Fibroblast of skin of left quadriceps (primary cell): Measurements from ENCODE around the gene SUN5.

ENCODE experiments used
- DNase-seq, 2 experiments: peaks; one replicate each; pipeline ENCODE4 v3.0.0-alpha.2; 2013; ENCODE audit warnings: low read depth in 2 of 2

Gene SUN5

GRCh38 chr20:33026779-33027759 is 22.8 kb upstream of the SUN5 start:
- DNase-seq, result no peak

GRCh38 chr20:33026072-33026778 is 22.0 kb upstream of the SUN5 start:
- DNase-seq, result no peak

GRCh38 chr20:33025318-33025876 is 21.2 kb upstream of the SUN5 start:
- DNase-seq, result no peak

- no peak for DNase-seq
These were observed 20.5 kb upstream of the SUN5 start for GRCh38 chr20:33024609-33025317.

- no peak for DNase-seq
These were observed 20.0 kb upstream of the SUN5 start for GRCh38 chr20:33024243-33024560.

- DNase-seq, result no peak
These were observed 19.4 kb upstream of the SUN5 start for GRCh38 chr20:33023439-33024242.

GRCh38 chr20:33022694-33023438 is 18.6 kb upstream of the SUN5 start:
- DNase-seq, result no peak

GRCh38 chr20:33022289-33022688 is 18.1 kb upstream of the SUN5 start:
- DNase-seq, result no peak

GRCh38 chr20:33021879-33022278 is 17.6 kb upstream of the SUN5 start:
- no peak for DNase-seq

GRCh38 chr20:33020278-33021161 is 16.3 kb upstream of the SUN5 start:
- DNase-seq, result no peak

GRCh38 chr20:33019465-33020277 is 15.4 kb upstream of the SUN5 start:
- DNase-seq, result no peak

GRCh38 chr20:33018169-33018931 is 14.1 kb upstream of the SUN5 start:
- DNase-seq, result no peak

- no peak for DNase-seq
These were observed 13.3 kb upstream of the SUN5 start for GRCh38 chr20:33017542-33017941.

GRCh38 chr20:33016581-33017109 is 12.4 kb upstream of the SUN5 start:
- DNase-seq, result no peak

- DNase-seq, result no peak
These were observed 11.7 kb upstream of the SUN5 start for GRCh38 chr20:33015700-33016580.

- DNase-seq, result no peak
These were observed 10.9 kb upstream of the SUN5 start for GRCh38 chr20:33015114-33015484.
